Lower lobe of right lung (tissue), 2 donors: ENCODE results near the gene ATRAID. TPM values are rescaled to one million over a fixed set of nuclear protein-coding genes. Genes with fewer than 3 reads are reported as not detected.

Source experiments
- ATAC-seq, 2 donors: fragments of 200-7000 bp; cut with Tn5 transposase; one replicate each; pipeline ENCODE4 v1.9.1; 2020 to 2022; ENCODE audit warnings: mild to moderate bottlenecking in 2 of 2, moderate library complexity in 2 of 2
- DNase-seq: peaks from one replicate; pipeline ENCODE4 v3.0.0-alpha.2; 2020
- H3K27ac ChIP-seq: fragments of 200-600 bp; one replicate; pipeline ENCODE4 v1.8.0; 2022
- H3K27me3 ChIP-seq: fragments of 200-600 bp; one replicate; pipeline ENCODE4 v1.8.0; 2022; ENCODE audit warnings: low read depth
- H3K36me3 ChIP-seq: fragments of 200-600 bp; one replicate; pipeline ENCODE4 v1.8.0; 2022; ENCODE audit warnings: mild to moderate bottlenecking
- H3K4me1 ChIP-seq: fragments of 200-600 bp; one replicate; pipeline ENCODE4 v1.8.0; 2022
- H3K4me3 ChIP-seq: fragments of 200-600 bp; one replicate; pipeline ENCODE4 v1.8.0; 2022; ENCODE audit warnings: mild to moderate bottlenecking
- H3K9me3 ChIP-seq: fragments of 200-600 bp; one replicate; pipeline ENCODE4 v1.8.0; 2022
- CTCF ChIP-seq: fragments of 200-600 bp; IDR thresholded peaks from one replicate; pipeline ENCODE4 v1.8.0; 2022; ENCODE audit warnings: antibody characterized with exemption, mild to moderate bottlenecking
- intact Hi-C: fragments of 100-400 bp; cut with DNase I; formaldehyde crosslinking; loops from one replicate; pipeline ENCODE4 v1.11.0; 2022
- total RNA-seq: library from RNA; stranded (reverse); fragmentation: NEBNext Ultra II Directional; extraction: Animal tissue kit (Norgen Biotek cat#: 25700); gene quantifications from one replicate; pipeline ENCODE4 v1.2.1, GENCODE V29; 2021
- donor health status: DM: no; HTN: yes; CAD: no; lungs with severe emphysema.

Gene ATRAID
- total RNA-seq, 1 donor from 2014 or later: 102 TPM

GRCh38 chr2:27258051-27258450 is 46.2 kb downstream of the ATRAID start:
- DNase-seq (no peak), ATAC-seq (no peak)
- Histone ChIP-seq H3K36me3 (no peaks in the 10 kb centered on the region), H3K9me3 (no peaks in the 10 kb centered on the region), H3K27ac (no peak overlapping the region), H3K4me1 (peaks cover 8% of the 10 kb centered on the region), H3K4me3 (no peak overlapping the region), H3K27me3 (peaks cover 68% of the 10 kb centered on the region)
- no peak for TF ChIP-seq CTCF
- intact Hi-C loops: no loop called here

GRCh38 chr2:27261241-27261925 is 49.5 kb downstream of the ATRAID start:
- Histone ChIP-seq H3K27ac (no peak overlapping the region), H3K4me1 (peaks cover 32% of the 10 kb centered on the region), H3K27me3 (peaks cover 98% of the 10 kb centered on the region), H3K9me3 (no peaks in the 10 kb centered on the region), H3K36me3 (no peaks in the 10 kb centered on the region), H3K4me3 (peak overlapping the region; percentile 58)
- no peak for TF ChIP-seq CTCF
- no peak for ATAC-seq
- no peak for DNase-seq
- intact Hi-C loops: no loop called here

- H3K4me3 ChIP-seq: peak overlapping the region; percentile 58
- H3K27me3 ChIP-seq: peaks cover 98% of the 10 kb centered on the region
- ATAC-seq: no peak
Observed at GRCh38 chr2:27261926-27262298, 50.1 kb downstream of the ATRAID start.

GRCh38 chr2:27262379-27263286 is 50.8 kb downstream of the ATRAID start, which contains the start of gene SLC30A3:
SLC30A3 (minus strand) TSS chr2:27263047; CDS start chr2:27262906, 141 bp downstream.
- H3K27ac ChIP-seq: no peak within 1 kb of the TSS
- DNase-seq: peak; percentile 74

More at GRCh38 chr2:27261926-27262298, 50.1 kb downstream of the ATRAID start:
- DNase-seq: no peak
- intact Hi-C loops: no loop called here
- no peaks in the 10 kb centered on the region for H3K9me3 ChIP-seq
- no peak for TF ChIP-seq CTCF
- H3K36me3 ChIP-seq: no peaks in the 10 kb centered on the region
- H3K27ac ChIP-seq: no peak overlapping the region
- H3K4me1 ChIP-seq: peaks cover 32% of the 10 kb centered on the region

More at GRCh38 chr2:27262379-27263286, 50.8 kb downstream of the ATRAID start, which contains the start of gene SLC30A3:
- TF ChIP-seq CTCF: no peak
- peaks cover 32% of the 10 kb centered on the region for H3K4me1 ChIP-seq
- H3K36me3 ChIP-seq: no peaks in the 10 kb centered on the region
- no peaks in the 10 kb centered on the region for H3K9me3 ChIP-seq
- H3K4me3 ChIP-seq: peak within 1 kb of the TSS; percentile 58
- ATAC-seq: peak; percentile 80 to 88
- intact Hi-C loops: no loop called here
- H3K27me3 ChIP-seq: peaks cover 90% of the 10 kb centered on the region
